HTR-8/SVneo (cell line): ENCODE measurements around the gene ATP8A2.

Experiments
- DNase-seq: peaks from one replicate; pipeline ENCODE4 v3.0.0; 2011; ENCODE audit warnings: low spot score, mixed read lengths; ENCODE audit not compliant: insufficient read length
- FAIRE-seq: peaks from 2 replicates; lab custom pipeline; 2011; peaks lifted over from hg19 to GRCh38; lab: Jason Lieb, UNC

The ATP8A2 gene

GRCh38 chr13:25674371-25674770 lies 302.6 kb downstream of the ATP8A2 start:
- FAIRE-seq = no peak
- DNase-seq = no peak

- no peak for DNase-seq
- no peak for FAIRE-seq
Measured at GRCh38 chr13:25675060-25675459, 303.3 kb downstream of the ATP8A2 start.

DNA sequence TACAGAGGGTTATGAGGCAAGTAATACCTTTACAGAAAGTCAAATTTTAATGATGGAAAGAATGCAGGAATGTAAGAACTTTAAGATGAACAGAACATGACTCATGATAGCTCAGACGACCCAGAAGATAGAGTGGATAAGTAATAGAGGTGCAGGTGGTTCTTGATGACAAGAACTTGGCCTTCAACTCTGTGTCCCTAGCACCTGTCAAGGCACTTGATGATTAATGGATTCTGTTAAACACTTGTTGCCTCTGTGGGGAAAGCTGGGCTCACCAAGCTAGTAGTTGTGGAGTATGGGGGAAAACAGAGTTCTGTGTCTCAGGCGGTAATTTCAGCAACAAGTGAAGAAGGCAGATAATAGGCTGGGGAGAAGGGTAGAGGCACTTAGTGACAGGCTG lies 306.2 kb downstream of the ATP8A2 start:
- FAIRE-seq = no peak
- no peak for DNase-seq

- no peak for DNase-seq
- FAIRE-seq = no peak
Measured at GRCh38 chr13:25678398-25678797, 306.6 kb downstream of the ATP8A2 start.

- no peak for DNase-seq
- no peak for FAIRE-seq
Measured at GRCh38 chr13:25679159-25679558, 307.4 kb downstream of the ATP8A2 start.

DNA sequence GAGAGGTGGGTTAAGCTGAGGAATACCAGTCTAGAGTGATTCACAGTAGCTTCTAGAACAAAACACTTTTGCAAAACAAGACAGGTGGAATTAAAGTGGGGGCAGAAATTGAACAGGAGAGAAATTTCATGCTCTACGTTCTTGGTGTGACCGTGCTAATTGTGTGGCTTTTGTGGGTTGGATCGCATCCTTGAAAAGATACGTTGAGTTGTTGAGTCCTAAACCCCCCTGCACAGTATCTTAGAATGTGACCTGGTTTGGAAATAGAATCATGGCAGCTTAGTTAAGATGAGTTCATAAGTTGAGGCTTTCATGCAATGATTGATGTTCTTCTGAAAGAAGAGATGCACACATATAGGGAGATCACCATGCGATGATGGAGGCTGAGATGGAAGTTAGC lies 308.2 kb downstream of the ATP8A2 start:
- DNase-seq (no peak), FAIRE-seq (no peak)

GRCh38 chr13:25682276-25682675 lies 310.5 kb downstream of the ATP8A2 start:
- no peak for DNase-seq
- FAIRE-seq = no peak

DNA sequence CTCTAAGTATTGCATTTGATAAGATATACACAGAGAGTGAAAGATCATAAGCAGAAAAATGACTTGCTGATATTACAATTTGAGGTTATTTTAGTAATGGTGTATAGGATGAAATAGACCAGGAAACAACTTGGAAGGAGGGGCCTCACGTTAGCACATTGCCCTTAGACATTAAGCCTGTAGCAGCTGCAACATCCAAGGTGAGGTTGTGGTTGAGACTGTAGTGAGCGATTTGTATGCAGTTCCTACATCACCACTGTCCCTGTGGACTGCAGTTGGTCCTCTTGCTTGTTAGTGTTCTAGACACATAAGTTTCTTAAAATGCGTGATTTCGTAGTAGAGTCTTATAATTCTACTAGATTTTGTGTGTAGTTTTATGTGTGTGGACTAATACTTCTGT lies 311.3 kb downstream of the ATP8A2 start:
- FAIRE-seq (no peak), DNase-seq (no peak)

DNA sequence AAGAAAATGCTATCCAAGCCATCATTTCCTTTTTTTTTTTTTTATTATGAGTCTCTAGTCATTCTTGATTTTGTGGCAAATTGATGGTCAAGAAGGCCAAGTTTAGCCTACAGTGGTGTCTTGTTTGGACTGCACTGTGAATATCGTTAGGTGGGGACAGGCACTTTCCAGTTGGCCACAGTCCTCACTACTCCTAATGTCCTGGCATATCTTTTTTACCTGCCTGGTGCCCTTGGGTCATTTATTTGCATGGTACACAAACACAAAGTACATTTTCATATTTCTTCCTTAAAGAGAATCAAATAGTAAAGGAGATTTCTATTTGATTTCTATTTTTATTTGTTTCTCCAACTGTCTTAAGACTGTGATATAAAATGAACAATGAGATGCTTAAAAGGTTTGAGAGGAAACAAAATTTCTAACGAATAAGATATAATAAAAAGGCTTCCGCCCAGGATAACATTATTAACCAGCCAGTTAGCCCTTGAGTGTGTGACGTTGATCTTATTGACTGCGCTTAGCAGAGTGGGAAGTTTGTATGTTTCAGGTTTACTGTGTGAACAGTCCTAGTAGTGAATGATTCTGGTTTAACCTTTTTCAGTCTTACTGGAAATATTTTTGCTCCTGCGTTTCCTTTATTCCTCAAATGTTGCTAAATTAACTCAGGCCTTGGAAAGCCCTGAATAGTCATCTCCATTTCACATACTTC lies 312.0 kb downstream of the ATP8A2 start:
- FAIRE-seq (no peak), DNase-seq (no peak)

GRCh38 chr13:25684491-25684890 lies 312.7 kb downstream of the ATP8A2 start:
- FAIRE-seq = no peak
- DNase-seq = no peak

- DNase-seq = no peak
- FAIRE-seq = no peak
Measured at GRCh38 chr13:25686831-25687470, 315.2 kb downstream of the ATP8A2 start.

DNA sequence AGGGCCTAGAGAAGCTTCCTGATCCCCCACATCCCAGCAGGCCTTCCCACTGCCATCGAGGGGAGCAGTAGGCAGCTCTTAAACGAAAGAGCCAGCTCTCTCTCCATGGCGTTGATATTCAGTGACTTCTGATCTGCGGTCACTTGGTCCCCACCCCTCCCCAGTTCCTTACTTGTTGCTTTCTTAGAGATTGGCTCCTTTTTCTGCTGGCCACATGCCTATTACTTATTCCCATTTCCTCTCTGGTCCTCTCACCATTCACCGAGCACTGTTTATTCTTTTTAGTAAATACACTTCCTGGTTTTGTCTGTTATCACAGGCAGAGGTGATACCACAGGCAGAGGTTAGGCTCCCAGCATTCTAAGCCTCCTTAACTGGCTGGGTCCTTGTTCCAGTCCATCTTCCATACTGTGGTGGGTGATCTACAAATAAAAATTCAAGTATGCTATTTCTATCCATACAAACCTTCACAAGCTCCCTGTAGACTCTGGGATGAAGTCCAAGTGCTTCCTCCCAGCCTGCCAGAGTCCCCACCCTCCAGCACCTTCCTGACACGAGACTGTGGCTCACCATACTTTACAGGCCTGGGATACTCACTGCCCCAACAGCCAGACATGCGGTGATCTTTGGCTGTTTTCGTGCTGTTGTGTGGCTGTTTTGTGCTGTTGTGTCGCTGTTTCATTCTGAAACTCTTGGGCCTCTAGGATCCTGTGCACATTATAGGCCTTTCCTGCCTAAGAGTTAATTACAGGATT lies 315.9 kb downstream of the ATP8A2 start:
- FAIRE-seq (no peak), DNase-seq (no peak)

DNA sequence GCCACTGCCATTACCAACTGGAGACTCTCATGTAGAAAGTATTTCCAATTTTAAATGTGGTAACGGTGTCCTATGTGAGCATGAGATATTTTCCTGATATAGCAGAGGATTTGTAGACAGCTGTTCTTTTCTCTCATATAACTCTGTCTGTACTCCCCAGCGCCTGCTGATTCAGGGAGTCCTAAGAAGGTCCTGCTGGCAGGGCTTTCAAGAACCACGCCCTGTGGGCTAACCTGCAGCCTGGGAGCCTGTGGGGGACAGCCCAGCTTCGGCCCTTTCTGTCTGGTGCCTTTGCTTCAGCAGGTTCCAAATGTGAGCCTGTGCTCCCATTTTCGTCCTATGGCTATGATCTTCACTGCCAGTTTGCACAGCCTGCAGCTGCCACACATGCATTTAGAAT lies 316.8 kb downstream of the ATP8A2 start:
- DNase-seq (no peak), FAIRE-seq (no peak)

DNA sequence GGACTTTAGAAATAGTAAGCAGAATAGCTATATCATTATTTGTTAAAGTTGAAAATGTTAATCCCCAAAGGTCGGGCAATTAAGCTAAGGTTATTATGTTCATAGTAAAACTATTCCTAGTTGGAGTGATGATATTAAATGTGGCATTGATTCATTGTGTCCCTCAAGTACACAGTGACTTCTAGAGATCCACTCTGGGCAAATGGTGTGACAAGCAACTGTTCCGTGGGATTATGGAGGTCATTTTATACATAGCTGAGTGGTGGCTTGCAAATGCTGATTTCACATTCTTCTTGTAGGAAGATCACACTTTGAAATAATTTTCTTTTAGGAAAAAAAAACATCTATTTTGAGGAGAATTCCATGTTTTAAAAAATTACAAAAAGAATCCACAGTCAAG lies 317.8 kb downstream of the ATP8A2 start:
- no peak for DNase-seq
- no peak for FAIRE-seq

- DNase-seq (no peak), FAIRE-seq (no peak)
Measured at GRCh38 chr13:25690582-25690981, 318.8 kb downstream of the ATP8A2 start.

DNA sequence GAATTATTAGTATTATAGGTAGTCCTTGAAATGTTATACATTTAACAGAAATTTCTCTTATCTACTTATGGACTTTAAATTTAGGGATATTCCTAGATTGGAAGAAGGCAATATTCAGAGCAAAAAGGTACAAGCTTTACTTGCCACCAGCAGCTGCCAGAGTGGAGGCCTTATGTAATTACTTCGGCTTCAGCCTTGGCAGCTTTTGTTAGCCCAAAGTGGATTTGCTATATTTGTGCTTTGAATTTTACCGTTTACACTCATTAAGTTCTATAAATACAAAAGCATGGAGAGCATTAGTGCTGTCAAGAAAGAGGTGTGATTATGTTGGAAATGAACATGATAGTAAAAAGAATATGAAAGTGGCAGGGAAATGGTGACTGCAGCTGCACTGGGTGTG lies 319.9 kb downstream of the ATP8A2 start:
- DNase-seq (no peak), FAIRE-seq (no peak)

GRCh38 chr13:25692099-25692498 lies 320.3 kb downstream of the ATP8A2 start:
- FAIRE-seq = no peak
- DNase-seq = no peak

- FAIRE-seq (no peak), DNase-seq (no peak)
Measured at GRCh38 chr13:25699056-25699455, 327.3 kb downstream of the ATP8A2 start.

GRCh38 chr13:25699600-25699999 lies 327.8 kb downstream of the ATP8A2 start:
- FAIRE-seq (no peak), DNase-seq (no peak)

DNA sequence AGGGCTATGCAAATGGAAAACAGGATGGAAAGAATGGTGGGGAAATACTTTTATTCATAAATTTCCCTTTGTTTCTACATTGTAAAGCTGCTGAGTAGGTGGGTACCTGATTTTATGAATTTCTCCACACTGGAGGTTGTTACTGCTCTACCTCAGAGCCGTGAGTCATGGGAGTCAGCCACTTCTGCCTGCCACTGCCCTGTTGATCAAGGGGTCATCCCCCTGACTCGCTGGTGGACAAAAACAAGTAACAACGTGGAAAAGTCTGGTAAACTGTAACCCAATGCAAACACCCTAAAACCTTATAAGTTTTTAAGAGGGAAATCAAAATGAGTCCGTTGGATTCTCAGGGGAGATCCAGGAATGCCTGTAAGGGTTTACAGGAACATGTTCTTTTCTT lies 329.5 kb downstream of the ATP8A2 start:
- DNase-seq = no peak
- FAIRE-seq = no peak

DNA sequence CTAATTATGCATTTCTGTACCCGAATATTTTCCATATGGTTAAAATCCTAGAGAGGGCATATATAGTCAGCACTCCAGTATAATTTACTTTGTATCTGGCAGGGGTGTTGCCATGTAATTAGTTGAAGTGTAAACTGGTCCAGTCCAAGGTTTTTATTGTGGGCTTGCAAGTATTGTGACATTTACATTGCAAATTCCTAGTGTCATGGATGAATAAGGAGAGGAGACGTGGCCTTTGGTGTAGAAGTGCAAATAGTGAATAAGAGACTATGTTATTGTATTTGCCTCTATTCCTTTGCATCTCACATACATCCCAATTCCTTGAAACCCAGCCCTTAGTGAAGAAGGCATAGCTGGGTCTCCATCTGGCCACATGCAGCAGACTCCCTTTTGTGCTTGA lies 330.6 kb downstream of the ATP8A2 start:
- DNase-seq (no peak), FAIRE-seq (no peak)
